Glutamatergic neuron (in vitro differentiated cells): ENCODE data around the gene ALAS1. TPM values are rescaled to one million over a fixed set of nuclear protein-coding genes. Genes with fewer than 3 reads are reported as not detected.

Experiments
- DNase-seq: peaks from one replicate; pipeline ENCODE4 v3.0.0; 2022
- H3K27ac Mint-ChIP-seq: one replicate; pipeline ENCODE4 v1.8.0; 2020; ENCODE audit warnings: mild to moderate bottlenecking, mixed read lengths, inconsistent platforms; ENCODE audit not compliant: unreplicated experiment
- H3K27me3 Mint-ChIP-seq: one replicate; pipeline ENCODE4 v1.8.0; 2020; ENCODE audit warnings: mild to moderate bottlenecking, moderate library complexity, mixed read lengths, inconsistent platforms; ENCODE audit not compliant: unreplicated experiment
- H3K36me3 Mint-ChIP-seq: one replicate; pipeline ENCODE4 v1.8.0; 2020; ENCODE audit warnings: mild to moderate bottlenecking, mixed read lengths, inconsistent platforms; ENCODE audit not compliant: unreplicated experiment
- H3K4me1 Mint-ChIP-seq: one replicate; pipeline ENCODE4 v1.8.0; 2020; ENCODE audit warnings: mild to moderate bottlenecking, low read depth, mixed read lengths, inconsistent platforms; ENCODE audit not compliant: unreplicated experiment
- H3K4me3 Mint-ChIP-seq: one replicate; pipeline ENCODE4 v1.8.0; 2020; ENCODE audit warnings: mild to moderate bottlenecking, mixed read lengths, inconsistent platforms; ENCODE audit not compliant: unreplicated experiment
- H3K9me3 Mint-ChIP-seq: one replicate; pipeline ENCODE4 v1.8.0; 2020; ENCODE audit warnings: mild to moderate bottlenecking, moderate library complexity, mixed read lengths, inconsistent platforms; ENCODE audit not compliant: unreplicated experiment
- total RNA-seq: library from RNA; stranded (reverse); fragmentation: NEBNext Ultra II Directional; extraction: Animal tissue kit (Norgen Biotek cat#: 25700); gene quantifications from one replicate; pipeline ENCODE4 v1.2.1, GENCODE V29; 2021; ENCODE audit not compliant: unreplicated experiment
- TF ChIP-seq, protein P1 (sequence below): fragments of 200-600 bp; sonication (generic); IDR thresholded peaks from one replicate; pipeline ENCODE4 v1.5.0; 2021; ENCODE audit not compliant: partially characterized antibody, unreplicated experiment

The ALAS1 gene
- total RNA-seq, 1 donor from 2014 or later: 41.7 TPM

DNA sequence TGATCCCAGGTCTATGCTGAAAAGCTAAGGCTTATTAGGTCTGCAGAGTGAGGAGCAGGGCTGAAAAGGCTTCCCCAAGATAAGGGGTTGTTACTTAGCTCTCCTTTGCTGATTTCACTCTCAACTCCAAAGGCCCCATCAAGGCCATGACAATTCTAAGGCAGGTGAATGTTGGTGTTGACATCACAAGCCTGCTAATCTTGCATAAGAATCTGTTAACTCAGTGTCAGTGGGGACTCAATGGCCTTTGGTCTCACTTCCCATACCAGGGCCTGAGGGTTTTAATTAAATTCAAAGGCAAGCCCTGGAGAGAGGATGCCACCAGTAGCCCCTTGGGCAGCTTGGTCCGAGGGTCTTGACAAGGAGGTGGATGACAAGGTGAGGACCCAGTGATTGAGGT lies 9.4 kb upstream of the ALAS1 start:
- Mint-ChIP-seq H3K9me3 (peaks cover 6% of the 10 kb centered on the region), H3K27me3 (no peaks in the 10 kb centered on the region), H3K4me1 (no peaks in the 10 kb centered on the region), H3K36me3 (no peaks in the 10 kb centered on the region), H3K27ac (no peak overlapping the region), H3K4me3 (no peak overlapping the region)
- TF ChIP-seq, protein P1, sequence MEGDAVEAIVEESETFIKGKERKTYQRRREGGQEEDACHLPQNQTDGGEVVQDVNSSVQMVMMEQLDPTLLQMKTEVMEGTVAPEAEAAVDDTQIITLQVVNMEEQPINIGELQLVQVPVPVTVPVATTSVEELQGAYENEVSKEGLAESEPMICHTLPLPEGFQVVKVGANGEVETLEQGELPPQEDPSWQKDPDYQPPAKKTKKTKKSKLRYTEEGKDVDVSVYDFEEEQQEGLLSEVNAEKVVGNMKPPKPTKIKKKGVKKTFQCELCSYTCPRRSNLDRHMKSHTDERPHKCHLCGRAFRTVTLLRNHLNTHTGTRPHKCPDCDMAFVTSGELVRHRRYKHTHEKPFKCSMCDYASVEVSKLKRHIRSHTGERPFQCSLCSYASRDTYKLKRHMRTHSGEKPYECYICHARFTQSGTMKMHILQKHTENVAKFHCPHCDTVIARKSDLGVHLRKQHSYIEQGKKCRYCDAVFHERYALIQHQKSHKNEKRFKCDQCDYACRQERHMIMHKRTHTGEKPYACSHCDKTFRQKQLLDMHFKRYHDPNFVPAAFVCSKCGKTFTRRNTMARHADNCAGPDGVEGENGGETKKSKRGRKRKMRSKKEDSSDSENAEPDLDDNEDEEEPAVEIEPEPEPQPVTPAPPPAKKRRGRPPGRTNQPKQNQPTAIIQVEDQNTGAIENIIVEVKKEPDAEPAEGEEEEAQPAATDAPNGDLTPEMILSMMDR: no peak
- no peak for DNase-seq

DNA sequence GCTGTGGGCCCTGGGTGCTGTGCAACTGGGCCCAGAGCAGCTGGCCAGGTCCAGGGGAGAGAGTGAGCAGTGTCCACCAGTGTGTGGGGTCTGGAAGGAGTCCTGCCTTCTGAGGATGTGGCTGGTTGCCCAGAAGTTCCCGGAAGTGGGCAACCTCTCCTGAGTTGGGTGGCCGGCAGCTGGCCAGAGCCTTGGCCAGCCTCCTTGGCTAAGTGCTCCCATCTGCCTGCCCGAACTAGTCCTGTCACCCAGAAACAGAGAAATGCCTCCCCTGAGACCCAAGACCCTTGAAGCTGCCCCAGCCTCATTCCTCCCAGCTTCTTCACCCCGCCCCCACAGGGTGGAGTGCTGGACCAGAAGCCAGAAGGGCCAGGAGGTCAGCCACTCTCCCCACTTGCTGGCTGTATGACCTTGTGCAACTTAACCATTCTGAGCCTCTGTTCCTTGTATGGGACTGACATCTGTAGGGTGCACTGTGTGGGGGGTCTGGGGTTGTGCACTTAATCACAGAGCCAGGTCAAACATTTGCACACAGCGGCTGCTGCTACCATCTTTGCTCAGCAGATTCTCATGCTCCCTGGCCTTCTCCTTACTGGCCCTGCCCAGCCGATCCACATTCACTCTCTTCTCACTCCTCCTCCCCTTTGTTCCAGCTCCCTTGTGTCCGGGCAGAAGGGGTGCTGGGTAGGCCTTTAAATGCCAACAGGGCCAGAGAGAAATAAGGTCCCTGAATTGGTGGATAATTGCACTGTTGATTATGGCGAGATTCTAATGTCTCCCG lies 7.5 kb upstream of the ALAS1 start:
- H3K9me3 Mint-ChIP-seq: peaks cover 4% of the 10 kb centered on the region
- DNase-seq: no peak
- TF ChIP-seq, protein P1: no peak
- no peaks in the 10 kb centered on the region for H3K4me1 Mint-ChIP-seq
- no peaks in the 10 kb centered on the region for H3K36me3 Mint-ChIP-seq
- H3K4me3 Mint-ChIP-seq: no peak overlapping the region
- H3K27ac Mint-ChIP-seq: no peak overlapping the region
- H3K27me3 Mint-ChIP-seq: no peaks in the 10 kb centered on the region

DNA sequence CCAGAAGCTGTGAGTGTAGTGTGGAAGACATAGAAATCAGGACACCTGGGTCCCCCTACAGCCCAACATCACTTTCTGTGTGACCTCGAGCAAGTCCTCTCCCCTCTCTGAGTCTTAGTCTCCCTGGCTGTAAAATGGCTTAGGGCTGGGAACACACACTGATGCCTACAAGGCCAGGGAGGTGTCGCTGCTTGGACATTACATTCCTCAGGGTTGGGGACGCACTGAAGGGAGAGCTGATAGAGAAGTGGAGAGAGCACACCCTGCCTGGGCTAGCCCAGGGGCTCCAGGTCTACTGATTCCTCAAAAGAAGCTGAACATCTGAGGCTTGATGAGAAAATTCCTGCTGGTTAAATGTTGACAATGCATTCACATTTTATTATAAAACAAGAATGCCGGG lies 6.3 kb upstream of the ALAS1 start:
- peaks cover 6% of the 10 kb centered on the region for H3K9me3 Mint-ChIP-seq
- no peaks in the 10 kb centered on the region for H3K36me3 Mint-ChIP-seq
- DNase-seq: no peak
- H3K4me3 Mint-ChIP-seq: no peak overlapping the region
- no peaks in the 10 kb centered on the region for H3K4me1 Mint-ChIP-seq
- no peak overlapping the region for H3K27ac Mint-ChIP-seq
- TF ChIP-seq, protein P1: no peak
- no peaks in the 10 kb centered on the region for H3K27me3 Mint-ChIP-seq

DNA sequence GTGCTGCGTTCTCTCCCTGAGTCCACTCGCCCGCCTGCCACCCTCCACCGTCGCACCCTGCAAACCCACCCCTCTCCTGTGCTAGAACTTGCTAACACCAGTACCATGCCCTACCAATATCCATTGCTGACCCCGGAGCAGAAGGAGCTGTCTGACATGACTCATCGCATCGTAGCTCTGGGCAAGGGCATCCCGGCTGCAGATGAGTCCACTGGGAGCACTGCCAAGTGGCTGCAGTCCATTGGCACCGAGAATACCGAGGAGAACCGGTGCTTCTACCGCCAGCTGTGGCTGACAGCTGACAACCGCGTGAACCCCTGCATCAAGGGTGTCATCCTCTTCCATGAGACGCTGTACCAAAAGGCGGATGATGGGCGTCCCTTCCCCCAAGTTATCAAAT lies 4.9 kb upstream of the ALAS1 start:
- H3K4me1 Mint-ChIP-seq: peaks cover 5% of the 10 kb centered on the region
- DNase-seq: no peak

More for the DNA sequence above, 4.9 kb upstream of the ALAS1 start:
- no peaks in the 10 kb centered on the region for H3K36me3 Mint-ChIP-seq
- peaks cover 9% of the 10 kb centered on the region for H3K9me3 Mint-ChIP-seq
- H3K4me3 Mint-ChIP-seq: no peak overlapping the region
- no peak overlapping the region for H3K27ac Mint-ChIP-seq
- TF ChIP-seq, protein P1: no peak
- peaks cover 2% of the 10 kb centered on the region for H3K27me3 Mint-ChIP-seq
